K562 (cell line): ENCODE data around the gene MRPL33. TPM values are rescaled to one million over a fixed set of nuclear protein-coding genes. Genes with fewer than 3 reads are reported as not detected.

ENCODE experiments used
- CBFA2T3 ChIP-seq: fragments of 450-650 bp; IDR thresholded peaks from 2 replicates; pipeline ENCODE4 v1.6.1; 2017
- DIDO1 ChIP-seq: fragments of 450-650 bp; IDR thresholded peaks from 2 replicates; pipeline ENCODE4 v1.6.1; 2016; ENCODE audit warnings: low read depth, missing biosample characterization, missing genetic modification characterization
- ERF ChIP-seq: fragments of 450-650 bp; formaldehyde crosslinking; IDR thresholded peaks from 2 replicates; pipeline ENCODE4 v1.4.0; 2020; ENCODE audit warnings: mild to moderate bottlenecking, mixed read lengths
- GTF2A2 ChIP-seq: IDR thresholded peaks from 2 replicates; pipeline ENCODE4 v1.6.1; 2016; ENCODE audit warnings: mild to moderate bottlenecking, missing genetic modification characterization, missing compliant biosample characterization
- HMGN3 ChIP-seq: IDR thresholded peaks from 2 replicates; pipeline ENCODE4 v1.6.1; 2011; ENCODE audit warnings: borderline replicate concordance, low read depth, mild to moderate bottlenecking, mixed read lengths, low read length; ENCODE audit not compliant: insufficient read length; ENCODE audit errors: extremely low read depth
- MAFK ChIP-seq: IDR thresholded peaks from 2 replicates; pipeline ENCODE4 v1.6.1; 2011; ENCODE audit warnings: low read length, improper control_type of control experiment
- POLR2AphosphoS5 ChIP-seq: IDR thresholded peaks from 2 replicates; pipeline ENCODE4 v1.6.1; 2011; ENCODE audit warnings: mild to moderate bottlenecking, low read depth, low read length, moderate library complexity; ENCODE audit not compliant: control insufficient read depth, insufficient read depth
- POLR2G ChIP-seq: fragments of 200-400 bp; formaldehyde crosslinking; IDR thresholded peaks from 2 replicates; pipeline ENCODE4 v1.6.1; 2017; ENCODE audit warnings: low read depth, mild to moderate bottlenecking, antibody characterized with exemption, low read length, moderate library complexity
- RBM34 ChIP-seq: fragments of 200-400 bp; formaldehyde crosslinking; IDR thresholded peaks from 2 replicates; pipeline ENCODE4 v1.6.1; 2018; ENCODE audit warnings: low read length, borderline replicate concordance; ENCODE audit not compliant: insufficient read depth
- RNF2 ChIP-seq: sonication (generic); IDR thresholded peaks from 2 replicates; pipeline ENCODE4 v1.6.1; 2016
- SIN3B ChIP-seq: fragments of 450-650 bp; IDR thresholded peaks from 2 replicates; pipeline ENCODE4 v1.6.1; 2017; ENCODE audit warnings: low read depth, mild to moderate bottlenecking, moderate library complexity
- SREBF1 ChIP-seq: fragments of 150-350 bp; IDR thresholded peaks from 2 replicates; pipeline ENCODE4 v1.6.1; 2014; ENCODE audit warnings: antibody characterized with exemption, low read depth, low read length, borderline replicate concordance
- TEAD4 ChIP-seq, 2 experiments: sonication (generic) in 1 of 2; formaldehyde crosslinking in 1 of 2; IDR thresholded peaks; 2 replicates each; pipeline versions ENCODE4 v1.6.1 to v1.8.0; 2012 to 2022; ENCODE audit warnings: borderline replicate concordance in 1 of 2, inconsistent platforms in 1 of 2, low read length in 1 of 2, mild to moderate bottlenecking in 1 of 2, missing genetic modification reagents in 1 of 2
- ZNF134 ChIP-seq: fragments of 250-450 bp; sonication (Bioruptor Pico); conservative IDR thresholded peaks from 2 replicates; pipeline ENCODE4 v1.4.0; 2020
- ZNF165 ChIP-seq: fragments of 250-450 bp; sonication (Bioruptor Pico); IDR thresholded peaks from 2 replicates; pipeline ENCODE4 v1.4.0; 2020; ENCODE audit warnings: borderline replicate concordance
- ZNF316 ChIP-seq: fragments of 450-650 bp; IDR thresholded peaks from 2 replicates; pipeline ENCODE4 v1.6.1; 2016
- polyA plus RNA-seq, 8 experiments: library from polyadenylated mRNA; depleted of rRNA in 4 of 8; stranded (reverse) in 5 of 8; unstranded in 3 of 8; fragments of >200 nt; fragmentation: Nextera tagmentation in 2 of 8; fragmentation: Illumina TruSeq in 1 of 8; extraction: Ambion mirVana in 2 of 8; extraction: Trizol in 1 of 8; gene quantifications; 2 replicates each; pipeline versions ENCODE4 v1.2.1 to v1.2.3, GENCODE V29; 2011 to 2014; ENCODE audit warnings: inconsistent platforms in 1 of 8, missing spikeins in 1 of 8
- total RNA-seq, 7 experiments: library from RNA; depleted of rRNA in 6 of 7; stranded (reverse); fragments of >200 nt in 6 of 7; fragmentation: Illumina TruSeq in 2 of 7; extraction: Trizol in 2 of 7; gene quantifications; 2 replicates each; pipeline versions ENCODE4 v1.2.1 to v1.2.3, GENCODE V29; 2011 to 2021; ENCODE audit warnings: low replicate concordance in 1 of 7
- TF ChIP-seq, protein P1 (sequence below): sonication (generic); formaldehyde crosslinking; IDR thresholded peaks from 2 replicates; pipeline ENCODE4 v1.8.1; 2023; ENCODE audit warnings: missing genetic modification reagents, mild to moderate bottlenecking, borderline replicate concordance
- TF ChIP-seq, protein P2 (sequence below): fragments of 450-650 bp; conservative IDR thresholded peaks from 2 replicates; pipeline ENCODE4 v1.6.1; 2016; ENCODE audit warnings: missing genetic modification characterization, low read depth, mild to moderate bottlenecking, control low read depth, missing compliant biosample characterization
- TF ChIP-seq, protein P3 (sequence below): fragments of 200-400 bp; formaldehyde crosslinking; IDR thresholded peaks from 2 replicates; pipeline ENCODE4 v1.6.1; 2017; ENCODE audit warnings: mild to moderate bottlenecking, low read depth, low read length, moderate library complexity

The MRPL33 gene
- total and polyA plus RNA-seq, 9 of the 15 experiments (the other 6 are each of a cell fraction or from before 2014, with no cell fraction given) = 68.3 to 338 (median 226) TPM

DNA sequence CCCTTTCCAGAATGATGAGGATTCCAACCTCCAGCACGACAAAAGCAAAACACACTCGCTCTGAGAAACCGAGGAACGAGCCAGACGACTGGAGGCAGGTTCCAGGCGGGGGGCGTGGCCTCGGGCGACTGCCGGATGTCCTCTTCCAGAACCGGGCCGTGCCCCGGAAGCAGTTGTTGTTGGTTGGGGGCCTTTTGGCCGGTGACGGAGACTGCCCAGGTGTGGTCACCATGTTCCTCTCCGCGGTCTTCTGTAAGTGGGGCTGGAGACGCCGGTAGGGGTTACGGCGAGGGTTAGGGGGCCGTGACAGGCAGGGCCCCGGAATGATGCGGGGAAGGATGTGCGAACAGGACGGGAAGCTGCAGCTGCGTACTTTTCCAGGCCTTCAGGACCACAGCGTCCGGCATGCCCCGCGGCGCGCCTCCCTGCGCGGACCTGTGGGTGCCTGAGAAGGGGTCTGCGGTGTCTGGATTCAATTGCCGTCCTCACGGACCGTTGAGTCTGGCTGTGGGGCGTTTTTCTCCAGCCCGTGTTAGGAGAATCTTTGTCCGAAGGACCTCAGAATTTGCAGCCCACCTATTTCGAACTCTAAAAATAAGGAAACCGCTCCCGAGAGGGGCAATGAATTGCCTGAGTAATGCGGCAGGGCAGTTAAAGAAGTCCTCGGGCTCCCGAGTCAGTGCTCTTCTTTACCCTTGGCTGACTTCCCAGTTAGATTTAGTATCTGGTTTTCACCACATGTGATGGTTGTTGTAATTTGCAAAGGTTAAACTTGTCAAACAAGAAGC, at the start of gene MRPL33 (continued):
- TF ChIP-seq HMGN3 (peak; percentile 38), RBM34 (no peak), SIN3B (peak; percentile 87), ERF (peak; percentile 87; the same call in 1 of the 2 replicates), MAFK (no peak), TEAD4 (IDR thresholded peaks at IDR 0.05; ENCODE audit: low read length) (0 out of 2 replicates have a peak, but pooled peaks have one; percentile 11), TEAD4 (CRISPR knock-in tag; IDR thresholded peaks at IDR 0.05; ENCODE audit: borderline replicate concordance) (no peak), SREBF1 (peak; percentile 50; the same call in 1 of the 2 replicates), ZNF316 (peak; percentile 4; the same call in 1 of the 2 replicates), DIDO1 (tag) (peak; percentile 94), RNF2 (0 out of 2 replicates have a peak, but pooled peaks have one; percentile 10), ZNF165 (0 out of 2 replicates have a peak, but pooled peaks have one; percentile 57), POLR2AphosphoS5 (peak; percentile 74), CBFA2T3 (no peak), ZNF134 (CRISPR knock-in tag) (peak; percentile 50; the same call in 1 of the 2 replicates), GTF2A2 (tag) (no peak), POLR2G (peak; percentile 98)
- TF ChIP-seq, protein P1, sequence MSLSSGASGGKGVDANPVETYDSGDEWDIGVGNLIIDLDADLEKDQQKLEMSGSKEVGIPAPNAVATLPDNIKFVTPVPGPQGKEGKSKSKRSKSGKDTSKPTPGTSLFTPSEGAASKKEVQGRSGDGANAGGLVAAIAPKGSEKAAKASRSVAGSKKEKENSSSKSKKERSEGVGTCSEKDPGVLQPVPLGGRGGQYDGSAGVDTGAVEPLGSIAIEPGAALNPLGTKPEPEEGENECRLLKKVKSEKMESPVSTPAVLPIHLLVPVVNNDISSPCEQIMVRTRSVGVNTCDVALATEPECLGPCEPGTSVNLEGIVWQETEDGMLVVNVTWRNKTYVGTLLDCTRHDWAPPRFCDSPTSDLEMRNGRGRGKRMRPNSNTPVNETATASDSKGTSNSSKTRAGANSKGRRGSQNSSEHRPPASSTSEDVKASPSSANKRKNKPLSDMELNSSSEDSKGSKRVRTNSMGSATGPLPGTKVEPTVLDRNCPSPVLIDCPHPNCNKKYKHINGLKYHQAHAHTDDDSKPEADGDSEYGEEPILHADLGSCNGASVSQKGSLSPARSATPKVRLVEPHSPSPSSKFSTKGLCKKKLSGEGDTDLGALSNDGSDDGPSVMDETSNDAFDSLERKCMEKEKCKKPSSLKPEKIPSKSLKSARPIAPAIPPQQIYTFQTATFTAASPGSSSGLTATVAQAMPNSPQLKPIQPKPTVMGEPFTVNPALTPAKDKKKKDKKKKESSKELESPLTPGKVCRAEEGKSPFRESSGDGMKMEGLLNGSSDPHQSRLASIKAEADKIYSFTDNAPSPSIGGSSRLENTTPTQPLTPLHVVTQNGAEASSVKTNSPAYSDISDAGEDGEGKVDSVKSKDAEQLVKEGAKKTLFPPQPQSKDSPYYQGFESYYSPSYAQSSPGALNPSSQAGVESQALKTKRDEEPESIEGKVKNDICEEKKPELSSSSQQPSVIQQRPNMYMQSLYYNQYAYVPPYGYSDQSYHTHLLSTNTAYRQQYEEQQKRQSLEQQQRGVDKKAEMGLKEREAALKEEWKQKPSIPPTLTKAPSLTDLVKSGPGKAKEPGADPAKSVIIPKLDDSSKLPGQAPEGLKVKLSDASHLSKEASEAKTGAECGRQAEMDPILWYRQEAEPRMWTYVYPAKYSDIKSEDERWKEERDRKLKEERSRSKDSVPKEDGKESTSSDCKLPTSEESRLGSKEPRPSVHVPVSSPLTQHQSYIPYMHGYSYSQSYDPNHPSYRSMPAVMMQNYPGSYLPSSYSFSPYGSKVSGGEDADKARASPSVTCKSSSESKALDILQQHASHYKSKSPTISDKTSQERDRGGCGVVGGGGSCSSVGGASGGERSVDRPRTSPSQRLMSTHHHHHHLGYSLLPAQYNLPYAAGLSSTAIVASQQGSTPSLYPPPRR (CRISPR knock-in tag) = no peak
- TF ChIP-seq, protein P2, sequence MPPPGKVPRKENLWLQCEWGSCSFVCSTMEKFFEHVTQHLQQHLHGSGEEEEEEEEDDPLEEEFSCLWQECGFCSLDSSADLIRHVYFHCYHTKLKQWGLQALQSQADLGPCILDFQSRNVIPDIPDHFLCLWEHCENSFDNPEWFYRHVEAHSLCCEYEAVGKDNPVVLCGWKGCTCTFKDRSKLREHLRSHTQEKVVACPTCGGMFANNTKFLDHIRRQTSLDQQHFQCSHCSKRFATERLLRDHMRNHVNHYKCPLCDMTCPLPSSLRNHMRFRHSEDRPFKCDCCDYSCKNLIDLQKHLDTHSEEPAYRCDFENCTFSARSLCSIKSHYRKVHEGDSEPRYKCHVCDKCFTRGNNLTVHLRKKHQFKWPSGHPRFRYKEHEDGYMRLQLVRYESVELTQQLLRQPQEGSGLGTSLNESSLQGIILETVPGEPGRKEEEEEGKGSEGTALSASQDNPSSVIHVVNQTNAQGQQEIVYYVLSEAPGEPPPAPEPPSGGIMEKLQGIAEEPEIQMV (tag) = peak; percentile 72
- TF ChIP-seq, protein P3, sequence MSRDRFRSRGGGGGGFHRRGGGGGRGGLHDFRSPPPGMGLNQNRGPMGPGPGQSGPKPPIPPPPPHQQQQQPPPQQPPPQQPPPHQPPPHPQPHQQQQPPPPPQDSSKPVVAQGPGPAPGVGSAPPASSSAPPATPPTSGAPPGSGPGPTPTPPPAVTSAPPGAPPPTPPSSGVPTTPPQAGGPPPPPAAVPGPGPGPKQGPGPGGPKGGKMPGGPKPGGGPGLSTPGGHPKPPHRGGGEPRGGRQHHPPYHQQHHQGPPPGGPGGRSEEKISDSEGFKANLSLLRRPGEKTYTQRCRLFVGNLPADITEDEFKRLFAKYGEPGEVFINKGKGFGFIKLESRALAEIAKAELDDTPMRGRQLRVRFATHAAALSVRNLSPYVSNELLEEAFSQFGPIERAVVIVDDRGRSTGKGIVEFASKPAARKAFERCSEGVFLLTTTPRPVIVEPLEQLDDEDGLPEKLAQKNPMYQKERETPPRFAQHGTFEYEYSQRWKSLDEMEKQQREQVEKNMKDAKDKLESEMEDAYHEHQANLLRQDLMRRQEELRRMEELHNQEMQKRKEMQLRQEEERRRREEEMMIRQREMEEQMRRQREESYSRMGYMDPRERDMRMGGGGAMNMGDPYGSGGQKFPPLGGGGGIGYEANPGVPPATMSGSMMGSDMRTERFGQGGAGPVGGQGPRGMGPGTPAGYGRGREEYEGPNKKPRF = no peak
